Transverse colon (tissue), 3 donors: ENCODE measurements around the gene SYNDIG1L.

ENCODE experiments used
- EP300 ChIP-seq: sonication (generic); formaldehyde crosslinking; IDR thresholded peaks from one replicate; pipeline ENCODE4 v1.6.1; 2017; ENCODE audit warnings: antibody characterized with exemption, low read depth
- TF ChIP-seq, protein P1 (sequence below), 5 experiments: fragments of 200-600 bp in 3 of 5; fragments of 450-650 bp in 2 of 5; sonication (generic) in 3 of 5; IDR thresholded peaks; 1 replicate in 2 of 5; 2 replicates in 3 of 5; pipeline ENCODE4 v1.5.1; 2016 to 2017; ENCODE audit warnings: antibody characterized with exemption in 5 of 5, inconsistent platforms in 3 of 5, mild to moderate bottlenecking in 2 of 5, moderate library complexity in 1 of 5

DNA sequence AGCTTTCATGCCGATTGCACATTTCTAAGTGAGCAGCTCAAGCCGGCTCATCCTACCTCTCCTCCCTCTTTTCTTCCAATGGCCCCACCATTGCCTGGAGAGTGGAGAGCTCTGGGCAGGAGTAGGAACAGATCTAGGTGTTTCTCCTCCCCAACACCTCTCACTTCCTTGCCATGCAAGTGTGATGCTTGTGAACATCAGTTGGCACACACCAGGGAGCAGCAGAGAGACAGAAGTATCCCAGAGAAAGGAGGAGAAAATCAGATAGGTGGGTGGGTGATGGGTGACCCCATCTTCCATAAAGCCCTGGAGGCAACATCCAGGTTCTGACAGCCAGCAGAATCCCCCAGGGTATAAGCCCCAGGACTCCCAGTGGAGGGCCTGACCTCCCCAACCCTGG is 39.3 kb upstream of the SYNDIG1L start:
- TF ChIP-seq EP300, result no peak
- TF ChIP-seq, protein P1, sequence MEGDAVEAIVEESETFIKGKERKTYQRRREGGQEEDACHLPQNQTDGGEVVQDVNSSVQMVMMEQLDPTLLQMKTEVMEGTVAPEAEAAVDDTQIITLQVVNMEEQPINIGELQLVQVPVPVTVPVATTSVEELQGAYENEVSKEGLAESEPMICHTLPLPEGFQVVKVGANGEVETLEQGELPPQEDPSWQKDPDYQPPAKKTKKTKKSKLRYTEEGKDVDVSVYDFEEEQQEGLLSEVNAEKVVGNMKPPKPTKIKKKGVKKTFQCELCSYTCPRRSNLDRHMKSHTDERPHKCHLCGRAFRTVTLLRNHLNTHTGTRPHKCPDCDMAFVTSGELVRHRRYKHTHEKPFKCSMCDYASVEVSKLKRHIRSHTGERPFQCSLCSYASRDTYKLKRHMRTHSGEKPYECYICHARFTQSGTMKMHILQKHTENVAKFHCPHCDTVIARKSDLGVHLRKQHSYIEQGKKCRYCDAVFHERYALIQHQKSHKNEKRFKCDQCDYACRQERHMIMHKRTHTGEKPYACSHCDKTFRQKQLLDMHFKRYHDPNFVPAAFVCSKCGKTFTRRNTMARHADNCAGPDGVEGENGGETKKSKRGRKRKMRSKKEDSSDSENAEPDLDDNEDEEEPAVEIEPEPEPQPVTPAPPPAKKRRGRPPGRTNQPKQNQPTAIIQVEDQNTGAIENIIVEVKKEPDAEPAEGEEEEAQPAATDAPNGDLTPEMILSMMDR (IDR thresholded peaks at IDR 0.05), result no peak
